ENCODE data around the gene BCL2L15. TPM values are rescaled to one million over a fixed set of nuclear protein-coding genes. Genes with fewer than 3 reads are reported as not detected.

The BCL2L15 gene
- total RNA-seq, 4 donors from 2014 or later, result 0.17 to 86.4 (median 1.4) TPM; not detected in 1

- no peak for TF ChIP-seq POLR2A (IDR thresholded peaks at IDR 0.05)
- TF ChIP-seq, protein P1, sequence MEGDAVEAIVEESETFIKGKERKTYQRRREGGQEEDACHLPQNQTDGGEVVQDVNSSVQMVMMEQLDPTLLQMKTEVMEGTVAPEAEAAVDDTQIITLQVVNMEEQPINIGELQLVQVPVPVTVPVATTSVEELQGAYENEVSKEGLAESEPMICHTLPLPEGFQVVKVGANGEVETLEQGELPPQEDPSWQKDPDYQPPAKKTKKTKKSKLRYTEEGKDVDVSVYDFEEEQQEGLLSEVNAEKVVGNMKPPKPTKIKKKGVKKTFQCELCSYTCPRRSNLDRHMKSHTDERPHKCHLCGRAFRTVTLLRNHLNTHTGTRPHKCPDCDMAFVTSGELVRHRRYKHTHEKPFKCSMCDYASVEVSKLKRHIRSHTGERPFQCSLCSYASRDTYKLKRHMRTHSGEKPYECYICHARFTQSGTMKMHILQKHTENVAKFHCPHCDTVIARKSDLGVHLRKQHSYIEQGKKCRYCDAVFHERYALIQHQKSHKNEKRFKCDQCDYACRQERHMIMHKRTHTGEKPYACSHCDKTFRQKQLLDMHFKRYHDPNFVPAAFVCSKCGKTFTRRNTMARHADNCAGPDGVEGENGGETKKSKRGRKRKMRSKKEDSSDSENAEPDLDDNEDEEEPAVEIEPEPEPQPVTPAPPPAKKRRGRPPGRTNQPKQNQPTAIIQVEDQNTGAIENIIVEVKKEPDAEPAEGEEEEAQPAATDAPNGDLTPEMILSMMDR (IDR thresholded peaks at IDR 0.05), result no peak
- no peak overlapping the region for H3K4me3 ChIP-seq (ENCODE audit: low read depth, poor library complexity, severe bottlenecking)
- intact Hi-C loops (cut with DNase I; ENCODE audit: low total_unique reads), result no loop called here
- DNase-seq (ENCODE audit: low spot score in 2 of 2), result no peak
Measured at GRCh38 chr1:113934006-113934405, 46.6 kb upstream of the BCL2L15 start.

DNA sequence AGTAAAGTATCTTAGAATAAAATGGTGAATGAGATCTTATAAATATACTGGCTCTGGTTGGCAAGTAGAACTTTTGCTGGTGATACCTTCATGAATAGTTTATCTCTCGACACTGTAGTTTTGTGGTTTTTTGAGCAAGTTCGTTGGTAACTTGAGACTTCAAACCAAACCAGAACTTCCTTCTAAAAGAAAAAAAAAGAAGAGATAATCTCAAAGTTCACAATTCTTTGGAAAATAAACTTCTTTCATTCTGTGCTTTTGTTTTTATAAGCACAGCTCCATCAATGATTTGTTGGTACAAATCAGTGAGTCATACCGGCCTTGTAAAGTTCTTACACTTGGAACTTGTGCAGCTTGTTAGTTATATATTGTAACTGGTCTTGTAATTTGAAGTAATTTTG lies 44.1 kb upstream of the BCL2L15 start:
- no peak for DNase-seq (ENCODE audit: low spot score in 2 of 2)
- H3K4me3 ChIP-seq (ENCODE audit: low read depth, poor library complexity, severe bottlenecking), result no peak overlapping the region

DNA sequence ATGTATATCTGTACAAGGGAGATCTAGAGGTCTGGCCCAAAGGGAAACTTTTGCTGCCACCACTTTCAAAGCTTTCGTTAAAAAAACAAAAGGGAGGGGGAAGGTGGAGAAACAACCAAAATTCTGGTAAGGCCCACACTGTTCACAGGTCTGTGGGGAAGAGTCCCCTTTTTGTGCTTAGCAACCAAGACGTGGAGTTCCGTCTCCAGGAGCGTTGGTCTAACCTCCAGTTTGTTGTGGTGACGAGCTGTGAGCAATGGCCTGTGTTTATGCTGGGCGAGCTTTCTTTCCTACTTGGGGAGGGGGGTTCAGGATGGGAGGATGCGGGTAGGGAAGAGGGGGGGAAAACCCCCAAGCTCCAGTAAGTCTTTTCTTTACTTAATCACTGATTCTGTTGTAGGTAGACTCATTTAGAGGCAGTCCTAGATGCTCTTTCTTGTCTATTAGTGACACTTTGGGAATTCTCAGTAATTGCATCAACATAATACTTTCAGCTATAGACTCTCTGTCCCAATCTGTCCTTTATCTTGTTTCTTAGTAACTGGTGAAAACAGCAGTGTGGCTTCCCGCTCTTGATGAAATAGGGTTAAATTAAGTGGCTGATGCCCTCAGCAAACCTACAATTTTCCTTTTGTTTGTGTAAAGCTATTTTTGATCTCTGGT lies 43.2 kb upstream of the BCL2L15 start:
- DNase-seq (ENCODE audit: low spot score in 2 of 2), result peak in 1 of 2 donors; percentile 81
- TF ChIP-seq POLR2A (IDR thresholded peaks at IDR 0.05), result no peak
- TF ChIP-seq, protein P1 (IDR thresholded peaks at IDR 0.05), result no peak
- peak overlapping the region; percentile 74 for H3K4me3 ChIP-seq (ENCODE audit: low read depth, poor library complexity, severe bottlenecking)
- intact Hi-C loops (cut with DNase I; ENCODE audit: low total_unique reads), result no loop called here
- WGBS, 2 donors, result 1 to 2% methylated on average over 8 of the region's 8 CpGs

More for the DNA sequence above, 44.1 kb upstream of the BCL2L15 start:
- TF ChIP-seq, protein P1 (IDR thresholded peaks at IDR 0.05), result no peak
- no peak for TF ChIP-seq POLR2A (IDR thresholded peaks at IDR 0.05)
- intact Hi-C loops (cut with DNase I; ENCODE audit: low total_unique reads), result no loop called here
- 12 to 13% methylated on average over 3 of the region's 3 CpGs for WGBS, 2 donors

DNA sequence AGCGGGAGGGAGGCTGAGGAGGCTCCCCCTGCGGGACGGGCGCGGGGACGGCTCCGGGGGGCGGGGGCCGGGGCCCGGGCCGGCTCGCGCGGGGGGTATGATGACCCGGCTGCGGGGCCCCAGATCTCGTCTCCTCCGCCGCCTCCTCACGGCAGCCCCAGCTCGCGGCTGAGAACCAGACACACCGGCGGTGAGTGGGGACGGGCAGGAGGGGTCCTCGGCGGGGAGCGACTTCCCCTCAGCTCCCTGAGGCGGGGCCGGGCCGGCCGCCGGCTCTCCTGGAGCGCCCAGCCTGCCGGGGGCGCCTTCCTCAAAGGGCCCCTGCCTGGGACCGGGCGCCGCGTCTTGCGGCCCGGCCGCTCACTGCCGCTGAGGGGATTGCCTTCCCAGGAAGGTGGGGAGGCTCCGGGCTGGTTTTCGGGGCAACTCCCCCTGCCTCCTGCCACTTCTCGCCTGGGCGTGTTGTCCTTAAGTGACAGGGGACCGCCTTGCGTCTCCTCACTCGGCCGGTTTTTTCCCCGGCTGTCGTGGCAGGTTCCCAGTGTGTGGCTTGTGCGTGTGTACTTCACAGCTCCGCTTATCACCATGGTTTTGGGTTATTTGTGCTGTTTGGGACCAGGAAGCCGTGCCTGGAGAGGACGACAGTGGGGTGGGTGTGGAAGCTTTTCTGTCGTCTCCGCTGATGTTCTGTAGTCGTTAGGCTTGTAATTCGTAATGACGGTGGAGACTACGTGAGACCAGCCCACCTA lies 42.5 kb upstream of the BCL2L15 start:
- intact Hi-C loops (cut with DNase I; ENCODE audit: low total_unique reads), result no loop called here
- DNase-seq (ENCODE audit: low spot score in 2 of 2), result peak; percentile 42 to 90
- H3K4me3 ChIP-seq (ENCODE audit: low read depth, poor library complexity, severe bottlenecking), result peak overlapping the region; percentile 74
- WGBS, 2 donors, result 0 to 1% methylated on average over 18 to 27 of the region's 64 CpGs
- no peak for TF ChIP-seq POLR2A (IDR thresholded peaks at IDR 0.05)
- TF ChIP-seq, protein P1 (IDR thresholded peaks at IDR 0.05), result no peak

DNA sequence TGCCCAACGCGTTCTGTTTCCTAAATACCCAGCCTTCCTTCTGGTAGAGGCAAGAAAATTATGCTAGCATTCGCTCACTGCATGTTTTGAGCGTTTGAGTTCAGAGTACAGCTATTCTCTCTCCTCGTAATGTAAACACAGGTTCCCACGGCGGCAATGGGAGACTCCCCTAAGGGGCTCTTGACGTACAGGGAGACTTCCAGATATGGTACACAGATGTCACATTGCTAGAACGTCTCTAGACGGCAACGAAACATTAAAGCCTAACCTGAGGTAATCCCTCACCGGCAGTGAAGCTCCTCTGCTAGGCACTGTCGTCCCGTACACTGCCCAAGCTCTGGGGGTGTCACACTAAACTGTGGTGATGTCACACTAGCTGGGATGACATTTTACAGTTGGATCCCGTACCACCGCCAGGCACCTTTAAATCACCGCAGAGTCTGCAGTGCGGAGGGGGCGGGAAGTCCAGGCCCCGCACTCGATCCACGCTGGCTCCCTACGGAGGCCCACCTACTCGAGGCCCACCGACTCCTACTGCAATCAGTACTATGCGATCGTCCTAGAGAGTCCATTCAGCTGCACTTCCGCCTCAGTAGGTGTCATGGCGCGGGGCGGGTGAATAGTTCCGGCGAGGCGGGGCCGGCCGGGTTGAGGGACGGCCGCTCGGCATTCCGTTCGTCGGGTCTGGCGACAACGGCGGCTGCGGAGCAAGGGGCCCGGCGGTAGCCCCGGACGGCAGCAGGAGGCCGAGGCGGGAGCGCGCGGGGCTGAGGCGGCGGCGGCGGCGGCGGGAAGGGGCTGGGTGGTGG lies 41.8 kb upstream of the BCL2L15 start, which contains the start of gene HIPK1:
HIPK1 (plus strand) TSS at position 384 of the 809 bp plus-strand sequence.
- intact Hi-C loops (cut with DNase I; ENCODE audit: low total_unique reads), result no loop called here
- no peak for TF ChIP-seq POLR2A (IDR thresholded peaks at IDR 0.05)
- TF ChIP-seq, protein P1 (IDR thresholded peaks at IDR 0.05), result no peak
- WGBS, 2 donors, result 0% methylated on average over 51 to 53 of the region's 61 CpGs
- H3K4me3 ChIP-seq (ENCODE audit: low read depth, poor library complexity, severe bottlenecking), result peak within 1 kb of the TSS; percentile 74
- DNase-seq (ENCODE audit: low spot score in 2 of 2), result peak; percentile 89 to 98

Data from lower leg skin (tissue), 4 donors.